ENCODE measurements around the gene A3GALT2. TPM values are rescaled to one million over a fixed set of nuclear protein-coding genes. Genes with fewer than 3 reads are reported as not detected.

The A3GALT2 gene
- total RNA-seq, 1 donor from 2014 or later: 0.29 TPM

- Mint-ChIP-seq H3K27me3 (no peaks in the 10 kb centered on the region), H3K27ac (no peak overlapping the region), H3K9me3 (ENCODE audit: low read depth) (no peaks in the 10 kb centered on the region), H3K4me3 (ENCODE audit: low read depth) (no peak overlapping the region), H3K36me3 (ENCODE audit: insufficient read depth) (peaks cover 26% of the 10 kb centered on the region), H3K4me1 (ENCODE audit: low read depth) (no peaks in the 10 kb centered on the region)
- TF ChIP-seq CTCF (IDR thresholded peaks at IDR 0.05; ENCODE audit: unreplicated experiment): no peak
- no peak for DNase-seq (ENCODE audit: low spot score, unreplicated experiment)
These were observed 2.1 kb upstream of the A3GALT2 start for GRCh38 chr1:33322870-33323585.

- no peaks in the 10 kb centered on the region for H3K4me1 Mint-ChIP-seq (ENCODE audit: low read depth)
- no peaks in the 10 kb centered on the region for H3K9me3 Mint-ChIP-seq (ENCODE audit: low read depth)
- DNase-seq (ENCODE audit: low spot score, unreplicated experiment): no peak
- TF ChIP-seq CTCF (IDR thresholded peaks at IDR 0.05; ENCODE audit: unreplicated experiment): no peak
- peaks cover 22% of the 10 kb centered on the region for H3K36me3 Mint-ChIP-seq (ENCODE audit: insufficient read depth)
- H3K4me3 Mint-ChIP-seq (ENCODE audit: low read depth): no peak overlapping the region
- H3K27ac Mint-ChIP-seq: peak overlapping the region; percentile 59
- H3K27me3 Mint-ChIP-seq: no peaks in the 10 kb centered on the region
These were observed 1.2 kb upstream of the A3GALT2 start for GRCh38 chr1:33322109-33322508.

- DNase-seq (ENCODE audit: low spot score, unreplicated experiment): no peak
- H3K4me3 Mint-ChIP-seq (ENCODE audit: low read depth): no peak overlapping the region
- no peaks in the 10 kb centered on the region for H3K9me3 Mint-ChIP-seq (ENCODE audit: low read depth)
- H3K27ac Mint-ChIP-seq: peak overlapping the region; percentile 60
- no peaks in the 10 kb centered on the region for H3K4me1 Mint-ChIP-seq (ENCODE audit: low read depth)
- no peaks in the 10 kb centered on the region for H3K27me3 Mint-ChIP-seq
- no peak for TF ChIP-seq CTCF (IDR thresholded peaks at IDR 0.05; ENCODE audit: unreplicated experiment)
- peaks cover 19% of the 10 kb centered on the region for H3K36me3 Mint-ChIP-seq (ENCODE audit: insufficient read depth)
These were observed 280 bp upstream of the A3GALT2 start for GRCh38 chr1:33321178-33321577.

GRCh38 chr1:33319949-33320618, 814 bp downstream of the A3GALT2 start:
- TF ChIP-seq CTCF (IDR thresholded peaks at IDR 0.05; ENCODE audit: unreplicated experiment): no peak
- Mint-ChIP-seq H3K27me3 (no peaks in the 10 kb centered on the region), H3K27ac (no peak overlapping the region), H3K4me1 (ENCODE audit: low read depth) (no peaks in the 10 kb centered on the region), H3K36me3 (ENCODE audit: insufficient read depth) (peaks cover 13% of the 10 kb centered on the region), H3K4me3 (ENCODE audit: low read depth) (no peak overlapping the region), H3K9me3 (ENCODE audit: low read depth) (no peaks in the 10 kb centered on the region)
- DNase-seq (ENCODE audit: low spot score, unreplicated experiment): no peak

GRCh38 chr1:33319186-33319948, 1.5 kb downstream of the A3GALT2 start:
- Mint-ChIP-seq H3K36me3 (ENCODE audit: insufficient read depth) (peaks cover 11% of the 10 kb centered on the region), H3K4me3 (ENCODE audit: low read depth) (no peak overlapping the region), H3K4me1 (ENCODE audit: low read depth) (no peaks in the 10 kb centered on the region), H3K9me3 (ENCODE audit: low read depth) (no peaks in the 10 kb centered on the region), H3K27ac (no peak overlapping the region), H3K27me3 (no peaks in the 10 kb centered on the region)
- DNase-seq (ENCODE audit: low spot score, unreplicated experiment): no peak
- no peak for TF ChIP-seq CTCF (IDR thresholded peaks at IDR 0.05; ENCODE audit: unreplicated experiment)
